Lower lobe of right lung (tissue), 2 donors: ENCODE data around the gene OXCT2. TPM values are rescaled to one million over a fixed set of nuclear protein-coding genes. Genes with fewer than 3 reads are reported as not detected.
"Not testable (repeated sequence)": the region's sequence is repeated elsewhere in the genome, so short reads cannot be mapped to it uniquely, and the experiment has no call there.

Experiments used
- ATAC-seq, 2 donors: fragments of 200-7000 bp; cut with Tn5 transposase; one replicate each; pipeline ENCODE4 v1.9.1; 2020 to 2022; ENCODE audit warnings: mild to moderate bottlenecking in 2 of 2, moderate library complexity in 2 of 2
- DNase-seq: peaks from one replicate; pipeline ENCODE4 v3.0.0-alpha.2; 2020
- H3K27ac ChIP-seq: fragments of 200-600 bp; one replicate; pipeline ENCODE4 v1.8.0; 2022
- H3K27me3 ChIP-seq: fragments of 200-600 bp; one replicate; pipeline ENCODE4 v1.8.0; 2022; ENCODE audit warnings: low read depth
- H3K36me3 ChIP-seq: fragments of 200-600 bp; one replicate; pipeline ENCODE4 v1.8.0; 2022; ENCODE audit warnings: mild to moderate bottlenecking
- H3K4me1 ChIP-seq: fragments of 200-600 bp; one replicate; pipeline ENCODE4 v1.8.0; 2022
- H3K4me3 ChIP-seq: fragments of 200-600 bp; one replicate; pipeline ENCODE4 v1.8.0; 2022; ENCODE audit warnings: mild to moderate bottlenecking
- H3K9me3 ChIP-seq: fragments of 200-600 bp; one replicate; pipeline ENCODE4 v1.8.0; 2022
- CTCF ChIP-seq: fragments of 200-600 bp; IDR thresholded peaks from one replicate; pipeline ENCODE4 v1.8.0; 2022; ENCODE audit warnings: antibody characterized with exemption, mild to moderate bottlenecking
- intact Hi-C: fragments of 100-400 bp; cut with DNase I; formaldehyde crosslinking; loops from one replicate; pipeline ENCODE4 v1.11.0; 2022
- total RNA-seq: library from RNA; stranded (reverse); fragmentation: NEBNext Ultra II Directional; extraction: Animal tissue kit (Norgen Biotek cat#: 25700); gene quantifications from one replicate; pipeline ENCODE4 v1.2.1, GENCODE V29; 2021
- donor health status: DM: no; HTN: yes; CAD: no; lungs with severe emphysema.

Gene OXCT2
- total RNA-seq, 1 donor from 2014 or later: 0.47 TPM

GRCh38 chr1:39795651-39796050 lies 24.5 kb upstream of the OXCT2 start:
- no peak for TF ChIP-seq CTCF
- Histone ChIP-seq H3K4me3 (no peak overlapping the region), H3K27ac (no peak overlapping the region), H3K9me3 (no peaks in the 10 kb centered on the region), H3K4me1 (peaks cover 6% of the 10 kb centered on the region), H3K36me3 (no peaks in the 10 kb centered on the region), H3K27me3 (no peaks in the 10 kb centered on the region)
- DNase-seq: peak; percentile 10
- no peak for ATAC-seq
- intact Hi-C loops: no loop called here

- H3K36me3 ChIP-seq: no peaks in the 10 kb centered on the region
- H3K27me3 ChIP-seq: peaks cover 6% of the 10 kb centered on the region
- intact Hi-C loops: no loop called here
- H3K9me3 ChIP-seq: no peaks in the 10 kb centered on the region
- H3K4me1 ChIP-seq: peaks cover 8% of the 10 kb centered on the region
- DNase-seq (no peak), ATAC-seq (no peak)
- H3K4me3 ChIP-seq: no peak overlapping the region
- no peak overlapping the region for H3K27ac ChIP-seq
- no peak for TF ChIP-seq CTCF
Observed at GRCh38 chr1:39791838-39792237, 20.7 kb upstream of the OXCT2 start.

GRCh38 chr1:39789571-39790110 lies 18.5 kb upstream of the OXCT2 start:
- ATAC-seq (no peak), DNase-seq (no peak)
- H3K27me3 ChIP-seq: peaks cover 6% of the 10 kb centered on the region
- TF ChIP-seq CTCF: no peak
- peak overlapping the region; percentile 62 for H3K27ac ChIP-seq
- H3K36me3 ChIP-seq: no peaks in the 10 kb centered on the region
- intact Hi-C loops: no loop called here
- no peaks in the 10 kb centered on the region for H3K9me3 ChIP-seq
- H3K4me3 ChIP-seq: peak overlapping the region; percentile 61
- peaks cover 8% of the 10 kb centered on the region for H3K4me1 ChIP-seq

- intact Hi-C loops: no loop called here
- Histone ChIP-seq H3K4me3 (peak within 1 kb of the TSS; percentile 61), H3K9me3 (no peaks in the 10 kb centered on the region), H3K27ac (peak within 1 kb of the TSS; percentile 62), H3K36me3 (no peaks in the 10 kb centered on the region), H3K27me3 (peaks cover 6% of the 10 kb centered on the region), H3K4me1 (peaks cover 8% of the 10 kb centered on the region)
- peak; percentile 86 for DNase-seq
- peak; percentile 93 to 96 for ATAC-seq
- TF ChIP-seq CTCF: no peak
Observed at GRCh38 chr1:39788758-39789570, 17.8 kb upstream of the OXCT2 start, which contains the start of gene BMP8B. TSS of gene BMP8B (minus strand) at chr1:39788865. CDS start at chr1:39788485, 380 bp downstream.

- DNase-seq (no peak), ATAC-seq (peak; percentile 33 to 48)
- Histone ChIP-seq H3K36me3 (no peaks in the 10 kb centered on the region), H3K9me3 (no peaks in the 10 kb centered on the region), H3K4me1 (peaks cover 8% of the 10 kb centered on the region), H3K27ac (peak overlapping the region; percentile 62), H3K27me3 (peaks cover 6% of the 10 kb centered on the region), H3K4me3 (peak overlapping the region; percentile 61)
- no peak for TF ChIP-seq CTCF
- intact Hi-C loops: no loop called here
Observed at GRCh38 chr1:39788426-39788757, 17.2 kb upstream of the OXCT2 start.

- DNase-seq, H3K4me1 ChIP-seq, H3K36me3 ChIP-seq, H3K27me3 ChIP-seq, H3K9me3 ChIP-seq, intact Hi-C loops, ATAC-seq, H3K27ac ChIP-seq: not testable (repeated sequence)
- peak overlapping the region; percentile 11 for H3K4me3 ChIP-seq
Observed at GRCh38 chr1:39787964-39788363, 16.8 kb upstream of the OXCT2 start.
